ENCODE measurements around the gene MED27.

- no peak for TF ChIP-seq ZNF274 (IDR thresholded peaks at IDR 0.05; ENCODE audit: low read depth, low read length)
- TF ChIP-seq YY1 (IDR thresholded peaks at IDR 0.05; ENCODE audit: insufficient read depth, insufficient read length) = no peak
- TF ChIP-seq SUZ12 (IDR thresholded peaks at IDR 0.05; ENCODE audit: extremely low read depth, insufficient read depth, insufficient read length) = no peak
Observed at GRCh38 chr9:132005899-132006298, 73.8 kb downstream of the MED27 start.

Measured in NT2/D1 (cell line).